HG02884 (cell line): ENCODE results near the gene GATA5.

Experiments used
- ATAC-seq: cut with Tn5 transposase; IDR thresholded peaks from one replicate; pipeline ENCODE4 v1.9.1; 2021; ENCODE audit warnings: mild to moderate bottlenecking, moderate library complexity; ENCODE audit not compliant: unreplicated experiment

The GATA5 gene

DNA sequence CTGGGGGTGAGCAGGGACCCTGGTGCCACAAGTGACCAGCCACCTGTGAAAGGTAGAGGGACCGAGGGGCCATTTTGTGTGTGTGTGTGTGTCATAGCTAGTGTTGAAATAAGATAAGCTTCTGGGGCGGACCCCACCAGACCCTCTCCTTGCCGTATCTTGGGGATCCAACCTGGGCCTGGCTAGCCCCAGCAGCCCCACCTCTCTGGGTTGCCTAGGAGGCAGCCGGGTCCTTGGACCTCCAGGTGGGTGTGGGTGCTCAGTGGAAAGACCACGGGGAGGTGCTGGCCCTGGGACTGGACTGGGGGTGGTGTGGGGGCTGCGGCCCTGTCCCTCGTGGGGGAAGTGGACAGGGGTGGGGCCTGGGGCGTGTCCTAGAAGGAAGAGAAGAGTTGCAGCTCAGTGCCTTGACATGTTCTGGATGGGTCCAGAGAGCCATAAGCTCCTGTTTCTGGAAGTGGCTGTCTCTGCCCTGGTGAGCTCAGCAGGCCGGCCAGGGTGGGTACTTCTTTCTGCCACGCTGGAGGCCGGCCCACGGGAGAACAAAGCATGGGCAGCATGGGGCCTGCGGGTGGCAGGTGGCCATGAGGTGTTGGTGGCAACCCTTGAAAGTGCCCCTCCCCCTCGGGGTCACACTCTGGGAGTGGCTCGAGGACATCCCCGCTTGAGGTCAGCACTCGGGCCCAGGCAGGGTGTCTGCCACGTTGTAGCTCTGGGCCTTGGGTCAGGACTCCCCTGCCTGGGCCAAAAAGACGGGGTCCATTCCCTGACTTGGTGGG, 56.9 kb downstream of the GATA5 start:
- no peak for ATAC-seq

DNA sequence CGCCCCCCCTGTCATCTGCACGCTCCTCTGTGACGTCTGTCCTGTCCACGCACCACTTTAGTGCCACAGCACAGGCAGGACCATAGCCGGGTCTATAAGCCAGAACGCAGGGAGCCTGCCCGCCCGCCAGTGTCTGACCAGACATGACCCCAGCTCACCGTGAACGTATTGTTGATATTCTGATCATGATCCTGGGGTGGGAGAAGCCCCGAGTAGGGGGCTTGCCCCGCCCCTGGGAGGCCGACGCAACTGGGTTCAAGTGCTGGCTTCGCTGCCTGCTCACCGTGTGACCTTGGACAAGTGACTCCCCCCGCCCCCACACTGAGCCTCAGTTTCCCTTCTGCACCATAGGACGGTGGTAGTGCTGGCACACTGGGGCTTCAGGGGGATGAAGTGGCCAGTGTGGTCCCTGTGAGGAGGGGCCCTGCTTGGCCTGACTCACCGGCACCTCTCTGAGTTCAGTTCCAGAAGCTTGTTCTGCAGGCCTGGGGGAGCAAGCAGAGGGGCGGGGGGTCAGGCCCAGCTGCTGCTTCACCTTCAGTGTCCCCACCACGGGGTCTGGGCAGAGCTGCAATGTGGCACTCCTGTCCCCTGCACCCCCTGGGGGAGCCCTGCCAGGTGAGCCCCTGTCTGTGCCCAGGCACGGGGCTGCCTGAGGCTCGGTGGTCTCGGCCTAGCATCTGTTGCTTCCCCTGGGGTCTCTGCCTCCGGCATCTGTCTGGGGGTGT, 57.6 kb downstream of the GATA5 start:
- ATAC-seq = no peak

DNA sequence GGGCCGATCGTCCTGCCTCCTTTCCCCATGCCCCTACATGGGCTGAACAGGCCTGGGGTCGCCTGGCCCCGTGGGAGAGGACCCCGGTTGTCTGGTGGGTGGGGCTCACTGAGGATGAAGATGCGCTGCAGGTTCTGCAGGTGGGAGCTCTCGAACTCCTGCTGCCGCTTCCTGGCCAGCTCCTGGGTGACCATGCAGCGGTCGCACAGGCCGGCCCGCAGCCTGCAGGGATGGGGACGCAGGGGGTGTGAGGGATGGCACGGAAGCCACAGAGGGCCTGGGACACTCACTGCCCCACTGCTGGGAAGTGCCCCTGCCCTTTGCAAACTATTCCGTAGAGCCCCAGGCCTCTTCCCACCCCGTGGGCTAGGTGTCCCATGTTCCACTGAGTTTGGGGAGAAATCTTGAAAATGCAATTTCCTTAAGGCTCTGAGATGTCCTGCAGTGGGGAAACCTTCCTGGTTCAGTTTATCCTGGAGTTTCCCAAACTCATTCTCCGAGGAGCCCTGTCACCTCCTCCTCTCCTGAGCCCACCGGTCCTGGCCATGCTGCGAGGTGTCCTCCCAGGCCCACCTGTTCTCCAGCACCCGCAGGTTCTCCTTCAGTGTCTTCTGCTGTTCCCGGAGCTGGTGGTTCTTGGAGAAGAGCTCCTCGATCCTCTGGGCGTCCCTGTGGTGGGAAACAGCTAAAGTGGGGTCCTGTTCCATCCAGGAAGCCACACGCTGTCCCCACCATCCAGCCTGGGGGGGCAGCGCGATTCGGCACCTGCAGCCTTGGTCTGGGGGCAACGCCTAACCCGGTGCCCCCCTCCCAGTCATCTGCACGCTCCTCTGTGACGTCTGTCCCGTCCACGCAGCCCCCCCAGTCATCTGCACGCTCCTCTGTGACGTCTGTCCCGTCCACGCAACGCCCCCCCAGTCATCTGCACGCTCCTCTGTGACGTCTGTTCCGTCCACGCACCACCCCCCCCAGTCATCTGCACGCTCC, 58.9 kb downstream of the GATA5 start:
- no peak for ATAC-seq

DNA sequence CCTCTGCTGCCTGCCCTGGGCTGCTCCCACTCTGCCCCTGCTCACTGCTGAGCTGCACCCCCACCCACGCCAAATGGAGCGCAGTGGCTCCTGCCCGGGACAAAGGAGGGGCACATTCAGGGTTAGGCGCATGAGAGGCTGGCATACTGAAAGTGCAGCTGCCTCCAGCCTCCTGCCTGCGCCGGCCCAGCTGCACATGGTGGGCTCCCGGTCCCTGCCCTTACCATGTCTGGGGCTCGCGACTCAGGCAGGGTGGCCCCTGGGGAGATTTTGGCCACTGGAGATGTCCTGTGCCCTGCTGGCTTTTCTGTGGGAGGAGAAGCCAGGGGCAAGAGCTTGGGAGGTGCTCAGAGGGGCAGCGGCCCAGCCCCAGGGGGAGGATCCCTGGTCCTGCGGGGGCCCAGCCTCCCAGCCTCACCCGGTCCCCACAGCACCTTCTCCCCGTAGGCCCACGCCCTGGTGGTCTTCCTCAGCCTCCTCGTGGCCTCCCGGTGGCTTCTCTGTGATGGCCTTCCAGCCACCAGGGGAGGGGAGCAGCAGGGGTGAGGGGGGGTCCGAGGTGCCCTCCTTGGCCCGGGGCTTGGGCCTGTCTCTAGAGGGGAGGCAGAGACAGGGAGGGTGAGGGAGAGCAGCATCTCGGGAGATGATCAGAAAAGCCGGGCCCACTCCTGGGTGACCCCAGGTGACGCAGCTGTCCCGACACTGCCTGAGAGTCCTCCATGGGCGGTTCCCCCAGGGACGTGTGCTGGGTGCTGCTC, 60.3 kb downstream of the GATA5 start:
- no peak for ATAC-seq

DNA sequence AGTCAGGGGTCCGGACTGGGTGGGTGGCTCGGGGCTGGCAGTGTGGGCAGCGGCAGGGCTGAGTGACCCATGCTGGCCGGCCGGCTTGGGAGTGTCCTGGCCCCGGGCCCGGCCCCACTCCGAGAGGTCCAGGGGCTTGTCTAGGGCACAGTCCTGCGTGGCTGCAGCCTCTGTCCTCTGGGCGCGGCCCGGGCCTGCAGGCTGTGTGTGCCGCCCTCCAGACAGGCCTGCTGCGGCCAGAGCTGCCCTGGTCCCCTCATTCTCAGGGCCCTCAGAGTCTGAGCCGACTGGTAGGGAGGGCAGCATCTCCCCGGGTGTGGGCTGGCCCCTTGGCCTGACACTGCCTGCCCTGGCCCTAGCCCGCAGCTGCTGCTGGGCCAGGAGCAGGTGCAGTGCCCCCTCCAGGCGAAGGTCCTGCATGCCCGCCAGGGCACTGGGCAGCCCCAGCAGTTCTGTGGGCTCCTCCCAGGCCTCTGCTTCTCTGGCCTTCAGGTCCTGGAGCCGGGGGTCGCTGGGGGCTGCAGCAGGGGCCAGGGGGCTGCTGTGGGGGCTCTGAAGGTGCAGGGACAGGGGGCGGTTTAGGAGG, 61.8 kb downstream of the GATA5 start:
- no peak for ATAC-seq
